HG03432 (cell line): Measurements from ENCODE around the gene LMOD2.

ENCODE experiments used
- ATAC-seq: cut with Tn5 transposase; IDR thresholded peaks from one replicate; pipeline ENCODE4 v1.9.1; 2021; ENCODE audit warnings: mild to moderate bottlenecking, moderate library complexity; ENCODE audit not compliant: unreplicated experiment

LMOD2 gene

GRCh38 chr7:123637878-123638277 is 17.8 kb upstream of the LMOD2 start:
- ATAC-seq, result no peak

- ATAC-seq, result no peak
These were observed 16.0 kb upstream of the LMOD2 start for GRCh38 chr7:123639631-123640030.

- no peak for ATAC-seq
These were observed 15.1 kb upstream of the LMOD2 start for GRCh38 chr7:123640583-123640982.

GRCh38 chr7:123641901-123642300 is 13.8 kb upstream of the LMOD2 start:
- no peak for ATAC-seq

- ATAC-seq, result no peak
These were observed 11.9 kb upstream of the LMOD2 start for GRCh38 chr7:123643495-123644441.

- no peak for ATAC-seq
These were observed 10.2 kb upstream of the LMOD2 start for GRCh38 chr7:123645516-123645915.

GRCh38 chr7:123647106-123647730 is 8.4 kb upstream of the LMOD2 start:
- no peak for ATAC-seq

- ATAC-seq, result no peak
These were observed 5.7 kb upstream of the LMOD2 start for GRCh38 chr7:123649964-123650363.

- no peak for ATAC-seq
These were observed 5.1 kb upstream of the LMOD2 start for GRCh38 chr7:123650595-123650994.

GRCh38 chr7:123652406-123652805 is 3.3 kb upstream of the LMOD2 start:
- ATAC-seq, result no peak

GRCh38 chr7:123653162-123653561 is 2.5 kb upstream of the LMOD2 start:
- no peak for ATAC-seq

- ATAC-seq, result no peak
These were observed 1.1 kb downstream of the LMOD2 start for GRCh38 chr7:123656544-123657303.

- ATAC-seq, result no peak
These were observed 1.6 kb downstream of the LMOD2 start for GRCh38 chr7:123657304-123657685.

- no peak for ATAC-seq
These were observed 2.4 kb downstream of the LMOD2 start for GRCh38 chr7:123658023-123658422.

- ATAC-seq, result no peak
These were observed 5.1 kb downstream of the LMOD2 start for GRCh38 chr7:123660514-123661354.

- ATAC-seq, result no peak
These were observed 6.1 kb downstream of the LMOD2 start for GRCh38 chr7:123661765-123662164.

- no peak for ATAC-seq
These were observed 6.6 kb downstream of the LMOD2 start for GRCh38 chr7:123662293-123662692.

- ATAC-seq, result no peak
These were observed 7.1 kb downstream of the LMOD2 start for GRCh38 chr7:123662755-123663154.

GRCh38 chr7:123663200-123663599 is 7.5 kb downstream of the LMOD2 start:
- no peak for ATAC-seq

- ATAC-seq, result no peak
These were observed 9.5 kb downstream of the LMOD2 start for GRCh38 chr7:123665157-123665556.

GRCh38 chr7:123665896-123666295 is 10.2 kb downstream of the LMOD2 start:
- no peak for ATAC-seq
